Vagina (tissue), 2 donors: ENCODE measurements around the gene NUP43.

Experiments
- CTCF ChIP-seq, 3 experiments: fragments of 450-650 bp in 2 of 3; fragments of 200-600 bp in 1 of 3; sonication (generic) in 1 of 3; IDR thresholded peaks; one replicate each; pipeline ENCODE4 v1.5.1; 2017 to 2019; ENCODE audit warnings: antibody characterized with exemption in 3 of 3, mild to moderate bottlenecking in 2 of 3, moderate library complexity in 2 of 3
- POLR2A ChIP-seq, 2 donors: fragments of 450-650 bp; IDR thresholded peaks; one replicate each; pipeline ENCODE4 v1.6.1; 2017; ENCODE audit warnings: antibody characterized with exemption in 2 of 2, mild to moderate bottlenecking in 2 of 2, moderate library complexity in 2 of 2

GRCh38 chr6:149723262-149723661 is 23.1 kb downstream of the NUP43 start:
- TF ChIP-seq CTCF (IDR thresholded peaks at IDR 0.05): no peak
- no peak for TF ChIP-seq POLR2A (IDR thresholded peaks at IDR 0.05)
